ENCODE results near the gene ANK2.

The ANK2 gene

GRCh38 chr4:113086172-113086695 is 36.8 kb downstream of the ANK2 start:
- no peak overlapping the region for H3K4me3 ChIP-seq (IDR thresholded peaks at IDR 0.05; ENCODE audit: insufficient read depth, low read depth, low read length)
- no peaks in the 10 kb centered on the region for H3K36me3 ChIP-seq (ENCODE audit: insufficient read depth)
- H3K27ac ChIP-seq = no peak overlapping the region
- H3K4me2 ChIP-seq = no peak overlapping the region
- H3K79me2 ChIP-seq (ENCODE audit: insufficient read depth, low read depth) = no peaks in the 10 kb centered on the region
- H3K4me1 ChIP-seq (ENCODE audit: low read depth, poor library complexity, severe bottlenecking) = no peaks in the 10 kb centered on the region
- no peaks in the 10 kb centered on the region for H4K20me1 ChIP-seq (ENCODE audit: insufficient read depth)
- H3K9ac ChIP-seq = no peak overlapping the region
- no peaks in the 10 kb centered on the region for H3K27me3 ChIP-seq (ENCODE audit: insufficient read depth, low read depth)
- TF ChIP-seq CTCF (conservative IDR thresholded peaks at IDR 0.05; ENCODE audit: low read depth, low read length) = no peak
- no peak overlapping the region for H2AFZ ChIP-seq (ENCODE audit: low read depth)

GRCh38 chr4:113088050-113088449 is 38.6 kb downstream of the ANK2 start:
- Histone ChIP-seq H3K27me3 (ENCODE audit: insufficient read depth, low read depth) (no peaks in the 10 kb centered on the region), H3K36me3 (ENCODE audit: insufficient read depth) (no peaks in the 10 kb centered on the region), H3K4me3 (IDR thresholded peaks at IDR 0.05; ENCODE audit: insufficient read depth, low read depth, low read length) (no peak overlapping the region), H3K27ac (no peak overlapping the region), H4K20me1 (ENCODE audit: insufficient read depth) (no peaks in the 10 kb centered on the region), H3K79me2 (ENCODE audit: insufficient read depth, low read depth) (no peaks in the 10 kb centered on the region), H3K4me2 (no peak overlapping the region), H3K9ac (no peak overlapping the region), H2AFZ (ENCODE audit: low read depth) (no peak overlapping the region), H3K4me1 (ENCODE audit: low read depth, poor library complexity, severe bottlenecking) (no peaks in the 10 kb centered on the region)
- TF ChIP-seq CTCF (conservative IDR thresholded peaks at IDR 0.05; ENCODE audit: low read depth, low read length) = no peak

DNA sequence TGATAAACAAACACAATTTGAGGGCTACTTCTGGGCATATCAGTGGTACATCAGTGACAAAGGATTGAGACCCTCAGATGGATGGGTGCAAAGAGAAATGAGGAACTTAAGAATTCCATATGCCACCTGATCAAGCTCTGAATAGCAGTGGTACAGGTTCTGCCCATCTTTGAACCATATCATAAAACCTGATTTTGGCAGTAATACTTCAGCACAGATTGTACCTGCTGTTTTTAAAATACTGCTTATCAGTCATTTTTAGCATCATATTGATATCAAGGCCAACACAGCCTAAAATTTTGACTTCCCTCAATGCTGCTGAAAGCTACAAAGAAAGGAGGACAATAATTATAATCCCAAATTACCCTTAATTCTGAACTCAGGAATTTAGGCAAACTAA is 41.5 kb downstream of the ANK2 start:
- H3K79me2 ChIP-seq (ENCODE audit: insufficient read depth, low read depth) = no peaks in the 10 kb centered on the region
- H3K4me2 ChIP-seq = no peak overlapping the region
- no peaks in the 10 kb centered on the region for H3K4me1 ChIP-seq (ENCODE audit: low read depth, poor library complexity, severe bottlenecking)
- no peaks in the 10 kb centered on the region for H3K36me3 ChIP-seq (ENCODE audit: insufficient read depth)
- no peak overlapping the region for H3K4me3 ChIP-seq (IDR thresholded peaks at IDR 0.05; ENCODE audit: insufficient read depth, low read depth, low read length)
- no peaks in the 10 kb centered on the region for H4K20me1 ChIP-seq (ENCODE audit: insufficient read depth)
- TF ChIP-seq CTCF (conservative IDR thresholded peaks at IDR 0.05; ENCODE audit: low read depth, low read length) = no peak
- H3K27me3 ChIP-seq (ENCODE audit: insufficient read depth, low read depth) = no peaks in the 10 kb centered on the region
- no peak overlapping the region for H3K27ac ChIP-seq
- H2AFZ ChIP-seq (ENCODE audit: low read depth) = no peak overlapping the region
- H3K9ac ChIP-seq = no peak overlapping the region

GRCh38 chr4:113094331-113094730 is 44.9 kb downstream of the ANK2 start:
- Histone ChIP-seq H3K9ac (no peak overlapping the region), H3K36me3 (ENCODE audit: insufficient read depth) (no peaks in the 10 kb centered on the region), H3K27me3 (ENCODE audit: insufficient read depth, low read depth) (no peaks in the 10 kb centered on the region), H3K4me1 (ENCODE audit: low read depth, poor library complexity, severe bottlenecking) (no peaks in the 10 kb centered on the region), H2AFZ (ENCODE audit: low read depth) (no peak overlapping the region), H4K20me1 (ENCODE audit: insufficient read depth) (no peaks in the 10 kb centered on the region), H3K4me3 (IDR thresholded peaks at IDR 0.05; ENCODE audit: insufficient read depth, low read depth, low read length) (no peak overlapping the region), H3K79me2 (ENCODE audit: insufficient read depth, low read depth) (no peaks in the 10 kb centered on the region), H3K4me2 (no peak overlapping the region), H3K27ac (no peak overlapping the region)
- TF ChIP-seq CTCF (conservative IDR thresholded peaks at IDR 0.05; ENCODE audit: low read depth, low read length) = no peak
